ENCODE measurements around the gene CRYBB2. TPM values are rescaled to one million over a fixed set of nuclear protein-coding genes. Genes with fewer than 3 reads are reported as not detected.
A peak's percentile ranks its signal among the peaks of the same experiment; 100 is the strongest.

CRYBB2 gene
- total RNA-seq, 1 experiment from 2014 or later = not detected

GRCh38 chr22:25172153-25172552, 47.3 kb upstream of the CRYBB2 start:
- no peak overlapping the region for H4K5ac ChIP-seq (ENCODE audit: insufficient read length, low read depth, low read length)
- no peak overlapping the region for H3K56ac ChIP-seq (ENCODE audit: insufficient read length, low read depth, low read length)
- H3K9ac ChIP-seq (ENCODE audit: extremely low read depth, insufficient read length, low read length) = no peak overlapping the region
- DNase-seq = no peak
- no peaks in the 10 kb centered on the region for H3K23me2 ChIP-seq (ENCODE audit: insufficient read length, low read depth, low read length, poor library complexity, severe bottlenecking)
- H4K20me1 ChIP-seq (ENCODE audit: control insufficient read depth, insufficient read depth, insufficient read length) = no peaks in the 10 kb centered on the region
- H3K27ac Mint-ChIP-seq = 0 out of 7 replicates have a peak overlapping the region, but pooled peaks of 1 of the 3 experiments have one; percentile 3
- no CpG with 5 or more reads among the region's 5 CpGs for WGBS (ENCODE audit: extremely low coverage, insufficient read length, low lambda C conversion rate)
- H2BK20ac ChIP-seq (ENCODE audit: low read depth, low read length, poor library complexity, severe bottlenecking) = no peak overlapping the region
- H3K23ac ChIP-seq (ENCODE audit: insufficient read length, low read depth, low read length) = no peak overlapping the region
- no peak overlapping the region for H2BK120ac ChIP-seq (ENCODE audit: low read depth, low read length, poor library complexity, severe bottlenecking)
- no peaks in the 10 kb centered on the region for H3K79me2 ChIP-seq (ENCODE audit: insufficient read depth, low read length)
- H2AFZ ChIP-seq (ENCODE audit: low read length) = no peak overlapping the region
- no peak overlapping the region for H2AK5ac ChIP-seq (ENCODE audit: insufficient read length, low read length)
- H3K14ac ChIP-seq (ENCODE audit: insufficient read depth, low read length) = no peak overlapping the region
- peaks cover 9% of the 10 kb centered on the region in 2 experiments for H3K4me1 Mint-ChIP-seq
- peaks cover 0 to 5% (median 4%) of the 10 kb centered on the region in 3 experiments; a peak in 4 of 7 replicates for H3K36me3 Mint-ChIP-seq (ENCODE audit: insufficient read depth in 1 of 3, low read depth in 3 of 3)
- no peak overlapping the region for H4K8ac ChIP-seq (replicated peaks; ENCODE audit: insufficient read length, low read depth, low read length)
- H3K4me1 ChIP-seq (ENCODE audit: insufficient read depth, low read length) = no peaks in the 10 kb centered on the region
- H4K91ac ChIP-seq (ENCODE audit: insufficient read length, low read depth, low read length) = no peak overlapping the region
- H3K4me3 Mint-ChIP-seq = no peak overlapping the region
- no peak overlapping the region for H2BK5ac ChIP-seq (ENCODE audit: insufficient read length, low read length)
- no peaks in the 10 kb centered on the region for H3K9me3 ChIP-seq (ENCODE audit: control insufficient read depth, low read depth, low read length)
- H2BK12ac ChIP-seq (ENCODE audit: insufficient read length, low read depth, low read length) = no peak overlapping the region
- peak; percentile 56; the same call in 2 of the 3 replicates for TF ChIP-seq CTCF (conservative IDR thresholded peaks at IDR 0.05)
- H3K9me3 Mint-ChIP-seq = no peaks in the 10 kb centered on the region
- no peaks in the 10 kb centered on the region; the same call in 1 of the 2 replicates for H3K27me3 ChIP-seq (ENCODE audit: insufficient read depth, low read length)
- H3K27me3 Mint-ChIP-seq (ENCODE audit: low read depth) = no peaks in the 10 kb centered on the region
- H3K79me1 ChIP-seq (ENCODE audit: insufficient read depth, low read depth, low read length, poor library complexity, severe bottlenecking) = no peaks in the 10 kb centered on the region
- H3K18ac ChIP-seq (ENCODE audit: insufficient read length, low read depth, low read length) = no peak overlapping the region
- H3K4ac ChIP-seq (ENCODE audit: low read depth, low read length) = no peak overlapping the region
- H3K4me2 ChIP-seq (ENCODE audit: insufficient read depth, insufficient read length, low read length) = no peak overlapping the region
- no peak overlapping the region for H2BK15ac ChIP-seq (ENCODE audit: low read depth, low read length)
- H3K27ac ChIP-seq (ENCODE audit: insufficient read length, low read depth, low read length) = no peak overlapping the region
- H3T11ph ChIP-seq (ENCODE audit: low read length) = no peak overlapping the region

All from H9 (cell line).